Prostate gland (tissue), 2 donors: ENCODE results near the gene GPR35.

ENCODE experiments used
- POLR2A ChIP-seq: fragments of 450-650 bp; IDR thresholded peaks from one replicate; pipeline ENCODE4 v1.6.1; 2016; ENCODE audit warnings: antibody characterized with exemption, mild to moderate bottlenecking
- POLR2AphosphoS5 ChIP-seq: sonication (generic); formaldehyde crosslinking; IDR thresholded peaks from one replicate; pipeline ENCODE4 v1.6.1; 2017; ENCODE audit warnings: antibody characterized with exemption
- TF ChIP-seq, protein P1 (sequence below), 4 experiments: fragments of 200-600 bp in 2 of 4; fragments of 450-650 bp in 2 of 4; sonication (generic) in 2 of 4; IDR thresholded peaks; 1 replicate in 3 of 4; 2 replicates in 1 of 4; pipeline ENCODE4 v1.5.1; 2016 to 2019; ENCODE audit warnings: antibody characterized with exemption in 4 of 4, mild to moderate bottlenecking in 2 of 4, moderate library complexity in 2 of 4

DNA sequence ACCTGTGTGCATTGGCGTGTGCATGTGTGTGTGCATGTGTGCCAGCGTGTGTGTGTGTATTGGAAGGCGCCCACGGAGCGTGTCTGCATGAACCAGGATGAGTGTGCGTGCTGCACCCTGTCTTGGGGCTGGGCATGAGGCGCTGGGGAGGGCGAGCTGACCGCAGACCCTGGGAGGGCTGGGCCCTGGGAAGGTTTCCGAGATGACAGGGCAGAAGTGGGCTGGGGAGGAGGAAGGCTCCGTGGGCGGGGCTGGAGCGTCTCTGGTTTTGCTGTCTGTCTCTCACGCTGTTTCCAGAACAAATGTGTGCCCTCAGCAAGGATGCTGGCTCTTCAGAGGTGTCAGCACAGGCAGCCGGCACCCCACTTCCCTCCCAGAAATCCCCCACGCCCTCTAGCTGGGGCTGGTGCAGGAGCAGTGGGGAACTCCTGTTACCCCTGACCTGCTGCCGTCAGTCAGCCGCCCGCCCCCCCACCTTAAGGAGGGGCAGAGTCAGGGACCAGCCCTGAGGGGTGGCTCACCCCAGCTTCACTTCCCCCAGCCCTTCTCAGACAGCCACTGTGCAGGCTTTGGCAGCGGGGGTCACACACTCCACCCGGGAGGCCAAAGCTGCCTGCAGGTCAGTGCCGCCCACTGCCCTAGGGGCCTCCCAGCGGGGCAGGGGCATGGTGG lies at the start of gene GPR35:
- TF ChIP-seq, protein P1, sequence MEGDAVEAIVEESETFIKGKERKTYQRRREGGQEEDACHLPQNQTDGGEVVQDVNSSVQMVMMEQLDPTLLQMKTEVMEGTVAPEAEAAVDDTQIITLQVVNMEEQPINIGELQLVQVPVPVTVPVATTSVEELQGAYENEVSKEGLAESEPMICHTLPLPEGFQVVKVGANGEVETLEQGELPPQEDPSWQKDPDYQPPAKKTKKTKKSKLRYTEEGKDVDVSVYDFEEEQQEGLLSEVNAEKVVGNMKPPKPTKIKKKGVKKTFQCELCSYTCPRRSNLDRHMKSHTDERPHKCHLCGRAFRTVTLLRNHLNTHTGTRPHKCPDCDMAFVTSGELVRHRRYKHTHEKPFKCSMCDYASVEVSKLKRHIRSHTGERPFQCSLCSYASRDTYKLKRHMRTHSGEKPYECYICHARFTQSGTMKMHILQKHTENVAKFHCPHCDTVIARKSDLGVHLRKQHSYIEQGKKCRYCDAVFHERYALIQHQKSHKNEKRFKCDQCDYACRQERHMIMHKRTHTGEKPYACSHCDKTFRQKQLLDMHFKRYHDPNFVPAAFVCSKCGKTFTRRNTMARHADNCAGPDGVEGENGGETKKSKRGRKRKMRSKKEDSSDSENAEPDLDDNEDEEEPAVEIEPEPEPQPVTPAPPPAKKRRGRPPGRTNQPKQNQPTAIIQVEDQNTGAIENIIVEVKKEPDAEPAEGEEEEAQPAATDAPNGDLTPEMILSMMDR (IDR thresholded peaks at IDR 0.05), result no peak
- TF ChIP-seq POLR2AphosphoS5, result no peak
- no peak for TF ChIP-seq POLR2A
